B cell (primary cell): ENCODE results near the gene NEK11. TPM values are rescaled to one million over a fixed set of nuclear protein-coding genes. Genes with fewer than 3 reads are reported as not detected.

Experiments
- ATAC-seq: fragments of 200-7000 bp; cut with Tn5 transposase; one replicate; pipeline ENCODE4 v1.10.0; 2021; ENCODE audit warnings: low read depth, mild to moderate bottlenecking, moderate number of reproducible peaks, moderate library complexity
- CTCF ChIA-PET: fragments of 350-600 bp; sonication (Branson Sonifier 250); formaldehyde crosslinking; loops from one replicate; lab custom pipeline; 2021; ENCODE audit warnings: antibody characterized with exemption, inconsistent platforms; lab: Charles Lee
- POLR2A ChIA-PET: fragments of 350-600 bp; sonication (Branson Sonifier 250); formaldehyde crosslinking; loops from one replicate; lab custom pipeline; 2021; ENCODE audit warnings: antibody characterized with exemption; lab: Charles Lee
- DNase-seq: peaks from one replicate; pipeline ENCODE4 v3.0.0; 2013
- H2AFZ ChIP-seq: 2 replicates; pipeline ENCODE4 v1.6.1; 2012; ENCODE audit warnings: mild to moderate bottlenecking, low read depth, low read length; ENCODE audit not compliant: insufficient read depth, poor library complexity, severe bottlenecking
- H3K27ac ChIP-seq, 2 donors: 1 replicate in 1 of 2; 2 replicates in 1 of 2; pipeline ENCODE4 v1.5.1; 2012 to 2013; ENCODE audit warnings: low read length in 2 of 2, mild to moderate bottlenecking in 2 of 2, moderate library complexity in 1 of 2
- H3K27me3 ChIP-seq, 4 experiments: fragments of 200-600 bp in 1 of 4; sonication (generic) in 1 of 4; replicated peaks in 1 of 4; 1 replicate in 2 of 4; 2 replicates in 2 of 4; pipeline versions ENCODE4 v1.6.1 to v1.7.0; 2013 to 2016; ENCODE audit warnings: low read length in 3 of 4, mild to moderate bottlenecking in 2 of 4, mixed read lengths in 1 of 4, moderate library complexity in 1 of 4; ENCODE audit not compliant: insufficient read depth in 4 of 4, control insufficient read depth in 3 of 4; ENCODE audit errors: control extremely low read depth in 1 of 4
- H3K36me3 ChIP-seq, 2 experiments: replicated peaks in 1 of 2; 1 replicate in 1 of 2; 2 replicates in 1 of 2; pipeline versions ENCODE4 v1.6.1 to v1.7.1; 2013; ENCODE audit warnings: low read length in 1 of 2; ENCODE audit not compliant: insufficient read depth in 2 of 2, control insufficient read depth in 1 of 2; ENCODE audit errors: control extremely low read depth in 1 of 2, extremely low read depth in 1 of 2
- H3K4me1 ChIP-seq, 2 donors: fragments of 200-600 bp in 1 of 2; sonication (generic) in 1 of 2; 1 replicate in 1 of 2; 2 replicates in 1 of 2; pipeline versions ENCODE4 v1.5.1 to v1.6.1; 2013 to 2017; ENCODE audit warnings: low read length in 2 of 2; ENCODE audit not compliant: control insufficient read depth in 2 of 2, insufficient read depth in 2 of 2
- H3K4me2 ChIP-seq: replicated peaks from 2 replicates; pipeline ENCODE3; 2012; ENCODE audit warnings: mild to moderate bottlenecking, low read depth, low read length; ENCODE audit not compliant: poor library complexity, severe bottlenecking
- H3K4me3 ChIP-seq, 5 experiments: fragments of 200-600 bp in 1 of 5; sonication (generic) in 1 of 5; 1 replicate in 3 of 5; 2 replicates in 2 of 5; pipeline versions ENCODE4 v1.5.1 to v1.7.0; 2011 to 2016; ENCODE audit warnings: low read length in 4 of 5, mild to moderate bottlenecking in 4 of 5, low read depth in 2 of 5, control low read depth in 1 of 5, moderate library complexity in 1 of 5; ENCODE audit not compliant: insufficient read depth in 1 of 5; ENCODE audit errors: control extremely low read depth in 1 of 5, extremely low read depth in 1 of 5
- H3K79me2 ChIP-seq: fragments of 200-600 bp; sonication (generic); one replicate; pipeline ENCODE4 v1.6.0; 2016; ENCODE audit warnings: low read length; ENCODE audit not compliant: control insufficient read depth, insufficient read depth
- H3K9ac ChIP-seq: fragments of 200-600 bp; sonication (generic); 2 replicates; pipeline ENCODE4 v1.6.1; 2017; ENCODE audit warnings: mild to moderate bottlenecking, low read length, moderate library complexity
- H3K9me3 ChIP-seq, 3 donors: one replicate each; pipeline versions ENCODE4 v1.6.1 to v1.7.1; 2013; ENCODE audit warnings: low read length in 2 of 3; ENCODE audit not compliant: control insufficient read depth in 2 of 3, insufficient read depth in 1 of 3; ENCODE audit errors: control extremely low read depth in 1 of 3
- H4K20me1 ChIP-seq: 2 replicates; pipeline ENCODE4 v1.6.0; 2012; ENCODE audit warnings: mild to moderate bottlenecking, low read length; ENCODE audit not compliant: insufficient read depth, control insufficient read depth, poor library complexity, severe bottlenecking
- H3K27ac Mint-ChIP-seq: one replicate; pipeline ENCODE4 v1.8.0; 2021; ENCODE audit warnings: mixed read lengths
- H3K27me3 Mint-ChIP-seq: one replicate; pipeline ENCODE4 v1.8.0; 2021; ENCODE audit warnings: mixed read lengths
- H3K4me1 Mint-ChIP-seq: one replicate; pipeline ENCODE4 v1.8.0; 2021; ENCODE audit warnings: mixed read lengths
- H3K4me3 Mint-ChIP-seq: one replicate; pipeline ENCODE4 v1.8.0; 2021; ENCODE audit warnings: mixed read lengths
- H3K9me3 Mint-ChIP-seq: one replicate; pipeline ENCODE4 v1.8.0; 2022; ENCODE audit warnings: mixed read lengths; ENCODE audit not compliant: insufficient read depth
- CTCF ChIP-seq: fragments of 200-600 bp; IDR thresholded peaks from one replicate; pipeline ENCODE4 v1.8.0; 2022; ENCODE audit warnings: antibody characterized with exemption, mild to moderate bottlenecking
- EZH2 ChIP-seq: IDR thresholded peaks from 2 replicates; pipeline ENCODE4 v1.6.1; 2012; ENCODE audit warnings: borderline replicate concordance, low read depth, mild to moderate bottlenecking, moderate library complexity, low read length; ENCODE audit not compliant: insufficient read depth, poor library complexity, severe bottlenecking
- WGBS: methylation state at CpG from one replicate; pipeline ENCODE4 v1.1.5; 2013; ENCODE audit warnings: missing lambda C conversion rate; ENCODE audit not compliant: insufficient coverage; 5-methylcytosine and 5-hydroxymethylcytosine counted together
- intact Hi-C: fragments of 100-400 bp; cut with micrococcal nuclease; formaldehyde crosslinking; loops from one replicate; pipeline ENCODE4 v1.10.0; 2022
- polyA plus RNA-seq: library from polyadenylated mRNA; depleted of rRNA; stranded (reverse); fragments of >200 nt; gene quantifications from 2 replicates; pipeline ENCODE4 v1.2.3, GENCODE V29; 2012
- total RNA-seq, 2 donors: library from RNA; stranded (reverse); fragments of 120-200 nt in 1 of 2; gene quantifications; 1 replicate in 1 of 2; 2 replicates in 1 of 2; pipeline versions ENCODE4 v1.2.3 to v1.2.4, GENCODE V29; 2013 to 2022

The NEK11 gene
- total and polyA plus RNA-seq, 2 donors (not counting 1 experiment from before 2014, with no cell fraction given) = 1.00 to 7.7 TPM

- no peak for ATAC-seq
- H3K27me3 ChIP-seq = no peaks in the 10 kb centered on the region
- H3K9me3 ChIP-seq = no peaks in the 10 kb centered on the region
- no peak overlapping the region for H3K27ac ChIP-seq
- peaks cover 4 to 6% of the 10 kb centered on the region in 2 donors for H3K4me1 ChIP-seq
- H3K4me3 ChIP-seq = no peak overlapping the region
- POLR2A ChIA-PET = no interaction called here
- 66% methylated on average over 6 of the region's 10 CpGs for WGBS
- peak overlapping the region; percentile 7 for H3K4me3 Mint-ChIP-seq
- CTCF ChIA-PET = no interaction called here
- intact Hi-C loops = no loop called here
- no peaks in the 10 kb centered on the region for H4K20me1 ChIP-seq
- no peaks in the 10 kb centered on the region for H3K27me3 Mint-ChIP-seq
- TF ChIP-seq EZH2 = no peak
- TF ChIP-seq CTCF = no peak
- H3K4me2 ChIP-seq = peak overlapping the region; percentile 27
- no peaks in the 10 kb centered on the region for H3K9me3 Mint-ChIP-seq
- no peaks in the 10 kb centered on the region for H3K36me3 ChIP-seq
- H3K4me1 Mint-ChIP-seq = peaks cover 8% of the 10 kb centered on the region
- no peak for DNase-seq
- no peak overlapping the region for H3K9ac ChIP-seq
- H3K79me2 ChIP-seq = no peaks in the 10 kb centered on the region
- peak overlapping the region; percentile 39 for H2AFZ ChIP-seq
- no peak overlapping the region for H3K27ac Mint-ChIP-seq
Measured at GRCh38 chr3:131370935-131371687, 344.4 kb downstream of the NEK11 start.

- H3K4me3 Mint-ChIP-seq = no peak overlapping the region
- POLR2A ChIA-PET = no interaction called here
- ATAC-seq = no peak
Measured at GRCh38 chr3:131371688-131372066, 345.0 kb downstream of the NEK11 start.

More at GRCh38 chr3:131371688-131372066, 345.0 kb downstream of the NEK11 start:
- H3K27ac Mint-ChIP-seq = no peak overlapping the region
- CTCF ChIA-PET = no interaction called here
- peaks cover 8% of the 10 kb centered on the region for H3K4me1 Mint-ChIP-seq
- Histone ChIP-seq H3K36me3 (no peaks in the 10 kb centered on the region), H2AFZ (peak overlapping the region; percentile 39), H3K9me3 (no peaks in the 10 kb centered on the region), H4K20me1 (no peaks in the 10 kb centered on the region), H3K27me3 (no peaks in the 10 kb centered on the region), H3K79me2 (no peaks in the 10 kb centered on the region), H3K4me2 (peak overlapping the region; percentile 27), H3K27ac (no peak overlapping the region), H3K9ac (no peak overlapping the region), H3K4me1 (peaks cover 4 to 6% of the 10 kb centered on the region in 2 donors), H3K4me3 (no peak overlapping the region)
- DNase-seq = no peak
- no peaks in the 10 kb centered on the region for H3K27me3 Mint-ChIP-seq
- intact Hi-C loops = no loop called here
- no peaks in the 10 kb centered on the region for H3K9me3 Mint-ChIP-seq
- WGBS = 100% methylated on average over 1 of the region's 2 CpGs
- TF ChIP-seq EZH2 = no peak
- no peak for TF ChIP-seq CTCF
